Spinal cord (tissue), 10 donors: ENCODE results near the gene PROZ. TPM values are rescaled to one million over a fixed set of nuclear protein-coding genes. Genes with fewer than 3 reads are reported as not detected.

Experiments used
- DNase-seq, 6 donors: peaks; one replicate each; pipeline versions ENCODE4 v3.0.0 to v3.0.0-alpha.2; 2013 to 2015; ENCODE audit warnings: low spot score in 6 of 6, low read depth in 4 of 6
- H3K27ac ChIP-seq: one replicate; pipeline ENCODE4 v1.5.1; 2013; ENCODE audit warnings: low read depth, low read length, control low read depth
- H3K27me3 ChIP-seq: one replicate; pipeline ENCODE4 v1.6.1; 2013; ENCODE audit warnings: low read length; ENCODE audit not compliant: control insufficient read depth, insufficient read depth
- H3K36me3 ChIP-seq: one replicate; pipeline ENCODE4 v1.6.1; 2013; ENCODE audit warnings: low read length; ENCODE audit not compliant: control insufficient read depth, insufficient read depth
- H3K4me1 ChIP-seq: one replicate; pipeline ENCODE4 v1.6.1; 2013; ENCODE audit warnings: low read length; ENCODE audit not compliant: control insufficient read depth, insufficient read depth
- H3K4me3 ChIP-seq: one replicate; pipeline ENCODE4 v1.5.1; 2013; ENCODE audit warnings: low read depth, low read length, control low read depth
- H3K9me3 ChIP-seq: one replicate; pipeline ENCODE4 v1.6.1; 2013; ENCODE audit warnings: low read length; ENCODE audit not compliant: control insufficient read depth, insufficient read depth
- WGBS: methylation state at CpG from one replicate; pipeline ENCODE4 v1.1.5; 2013; ENCODE audit warnings: missing lambda C conversion rate; ENCODE audit not compliant: insufficient coverage; 5-methylcytosine and 5-hydroxymethylcytosine counted together
- polyA plus RNA-seq, 2 donors: library from polyadenylated mRNA; unstranded; fragments of 120-200 nt; gene quantifications; one replicate each; pipeline ENCODE4 v1.2.1, GENCODE V29; 2013; ENCODE audit not compliant: insufficient read length in 2 of 2
- total RNA-seq, 2 donors: library from RNA; depleted of rRNA in 1 of 2; stranded (reverse); fragments of 120-200 nt in 1 of 2; fragments of >200 nt in 1 of 2; gene quantifications; one replicate each; pipeline versions ENCODE4 v1.2.3 to v1.2.4, GENCODE V29; 2013 to 2014
- donor health status: healthy.

The PROZ gene
- total and polyA plus RNA-seq, 4 donors = 0.17 to 0.39 TPM; not detected in 2

DNA sequence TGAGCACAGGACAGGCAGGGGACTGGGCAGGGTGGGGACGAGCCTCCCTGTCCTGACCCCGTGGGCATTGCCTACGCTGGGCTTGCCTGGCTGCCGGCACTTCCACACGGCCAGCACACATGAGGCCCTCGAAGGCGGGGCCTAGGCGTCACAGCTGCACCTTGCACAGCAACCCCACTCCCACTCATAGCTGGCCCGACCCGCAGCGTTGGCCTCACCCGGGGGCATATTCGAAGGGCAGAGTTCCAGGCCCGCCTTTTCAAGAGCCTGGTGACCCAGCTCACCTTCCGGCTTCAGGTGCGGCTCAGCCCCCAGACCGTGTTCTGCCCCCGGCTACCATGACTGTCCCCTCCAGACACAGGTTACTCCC, 16.9 kb upstream of the PROZ start:
- WGBS = 95% methylated on average over 18 of the region's 18 CpGs
- H3K4me3 ChIP-seq = no peak overlapping the region
- no peak for DNase-seq
- H3K4me1 ChIP-seq = no peaks in the 10 kb centered on the region
- no peaks in the 10 kb centered on the region for H3K27me3 ChIP-seq
- H3K36me3 ChIP-seq = peaks cover 7% of the 10 kb centered on the region
- H3K9me3 ChIP-seq = no peaks in the 10 kb centered on the region
- no peak overlapping the region for H3K27ac ChIP-seq

DNA sequence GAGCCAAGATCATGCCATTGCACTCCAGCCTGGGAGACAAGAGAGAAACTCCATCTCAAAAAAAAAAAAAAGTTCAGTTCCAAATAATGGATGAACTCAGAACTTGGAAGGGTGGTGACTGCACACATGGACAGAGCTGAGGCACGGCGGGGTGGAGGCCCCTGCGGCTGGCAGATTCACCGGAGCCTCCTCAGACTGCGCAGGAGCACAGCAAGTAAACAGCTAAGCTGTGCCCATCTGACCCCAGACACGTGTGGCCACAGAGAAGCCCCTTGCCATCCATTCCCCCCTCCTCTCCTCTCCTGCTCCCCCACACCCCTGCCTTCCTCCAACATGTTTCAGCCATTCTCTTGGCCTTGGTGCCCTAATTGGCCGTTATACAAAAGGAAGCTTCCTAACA, 15.6 kb upstream of the PROZ start:
- no peak overlapping the region for H3K4me3 ChIP-seq
- H3K36me3 ChIP-seq = peaks cover 7% of the 10 kb centered on the region
- 75% methylated on average over 6 of the region's 7 CpGs for WGBS
- H3K27me3 ChIP-seq = no peaks in the 10 kb centered on the region
- no peak for DNase-seq
- H3K9me3 ChIP-seq = no peaks in the 10 kb centered on the region
- H3K4me1 ChIP-seq = no peaks in the 10 kb centered on the region
- no peak overlapping the region for H3K27ac ChIP-seq

DNA sequence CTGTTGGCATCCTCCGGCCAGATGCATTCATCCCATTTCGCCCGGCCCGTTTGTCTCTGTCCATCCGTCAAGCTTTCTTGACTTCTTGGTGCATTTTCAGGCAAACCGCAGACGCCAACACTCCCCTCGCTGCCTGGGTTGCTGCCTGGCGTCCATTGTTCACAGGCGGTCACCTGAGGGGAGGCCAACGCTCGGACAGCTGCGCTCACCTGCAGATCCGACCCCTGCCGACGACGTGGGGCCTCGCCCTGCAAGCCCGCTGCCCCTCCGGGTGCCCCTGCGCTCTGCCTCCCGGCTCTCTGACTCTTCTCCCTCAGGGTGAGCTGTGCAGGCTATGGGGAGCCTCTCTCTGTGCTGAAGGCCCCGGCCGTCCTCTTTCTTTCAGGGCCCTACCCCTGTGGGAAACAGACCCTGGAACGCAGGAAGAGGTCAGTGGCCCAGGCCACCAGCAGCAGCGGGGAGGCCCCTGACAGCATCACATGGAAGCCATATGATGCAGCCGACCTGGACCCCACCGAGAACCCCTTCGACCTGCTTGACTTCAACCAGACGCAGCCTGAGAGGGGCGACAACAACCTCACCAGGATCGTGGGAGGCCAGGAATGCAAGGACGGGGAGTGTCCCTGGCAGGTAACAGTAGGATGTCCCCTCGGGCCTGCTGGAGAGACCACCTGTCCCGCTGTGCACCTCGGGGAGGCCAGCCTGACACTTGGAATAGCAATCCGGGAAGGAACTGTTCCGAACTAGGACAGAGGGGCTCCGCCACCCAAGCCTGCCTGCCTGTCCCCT, 14.8 kb upstream of the PROZ start:
- Histone ChIP-seq H3K4me1 (no peaks in the 10 kb centered on the region), H3K9me3 (no peaks in the 10 kb centered on the region), H3K4me3 (no peak overlapping the region), H3K36me3 (peaks cover 7% of the 10 kb centered on the region), H3K27ac (no peak overlapping the region), H3K27me3 (no peaks in the 10 kb centered on the region)
- WGBS = 74% methylated on average over 39 of the region's 39 CpGs
- no peak for DNase-seq

DNA sequence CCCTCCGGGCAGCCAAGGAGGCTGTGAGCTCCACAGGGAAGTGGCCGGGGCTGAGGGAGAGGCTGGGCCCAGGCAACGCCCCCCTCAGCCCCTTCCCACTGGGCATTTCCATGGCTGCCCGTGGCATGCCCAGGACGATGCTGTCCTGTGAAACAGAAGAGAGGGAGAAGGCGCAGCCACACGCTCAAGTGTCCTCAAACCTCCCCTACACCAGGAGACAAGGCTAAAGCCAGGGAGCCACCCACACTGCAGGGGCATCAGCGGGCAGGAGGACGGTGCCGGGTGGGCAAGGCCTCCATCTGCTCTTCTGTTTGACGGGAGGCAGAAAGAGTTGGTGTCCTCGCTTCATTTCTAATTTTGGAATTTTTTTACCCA, 14.2 kb upstream of the PROZ start:
- H3K36me3 ChIP-seq = peaks cover 7% of the 10 kb centered on the region
- DNase-seq = no peak
- no peaks in the 10 kb centered on the region for H3K27me3 ChIP-seq
- no peaks in the 10 kb centered on the region for H3K4me1 ChIP-seq
- 53% methylated on average over 3 of the region's 12 CpGs for WGBS
- no peaks in the 10 kb centered on the region for H3K9me3 ChIP-seq
- H3K27ac ChIP-seq = no peak overlapping the region
- H3K4me3 ChIP-seq = no peak overlapping the region

DNA sequence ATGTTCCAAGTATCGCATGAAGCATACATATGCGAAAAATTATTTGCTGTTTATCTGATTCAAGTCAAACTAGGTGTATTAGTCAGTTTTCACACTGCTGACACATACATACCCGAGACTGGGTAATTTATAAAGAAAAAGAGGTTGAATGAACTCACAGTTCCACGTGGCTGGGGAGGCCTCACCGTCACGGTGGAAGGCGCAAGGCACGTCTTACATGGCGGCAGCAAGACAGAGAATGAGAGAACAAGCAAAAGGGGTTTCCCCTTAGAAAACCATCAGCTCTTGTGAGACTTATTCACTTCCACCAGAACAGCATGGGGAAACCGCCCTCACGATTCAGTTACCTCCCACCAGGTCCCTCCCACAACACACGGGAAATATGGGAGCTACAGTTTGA, 13.0 kb upstream of the PROZ start:
- 80% methylated on average over 6 of the region's 12 CpGs for WGBS
- no peaks in the 10 kb centered on the region for H3K9me3 ChIP-seq
- peaks cover 14% of the 10 kb centered on the region for H3K36me3 ChIP-seq
- no peak overlapping the region for H3K4me3 ChIP-seq
- H3K27ac ChIP-seq = no peak overlapping the region
- no peaks in the 10 kb centered on the region for H3K27me3 ChIP-seq
- no peak for DNase-seq
- no peaks in the 10 kb centered on the region for H3K4me1 ChIP-seq

DNA sequence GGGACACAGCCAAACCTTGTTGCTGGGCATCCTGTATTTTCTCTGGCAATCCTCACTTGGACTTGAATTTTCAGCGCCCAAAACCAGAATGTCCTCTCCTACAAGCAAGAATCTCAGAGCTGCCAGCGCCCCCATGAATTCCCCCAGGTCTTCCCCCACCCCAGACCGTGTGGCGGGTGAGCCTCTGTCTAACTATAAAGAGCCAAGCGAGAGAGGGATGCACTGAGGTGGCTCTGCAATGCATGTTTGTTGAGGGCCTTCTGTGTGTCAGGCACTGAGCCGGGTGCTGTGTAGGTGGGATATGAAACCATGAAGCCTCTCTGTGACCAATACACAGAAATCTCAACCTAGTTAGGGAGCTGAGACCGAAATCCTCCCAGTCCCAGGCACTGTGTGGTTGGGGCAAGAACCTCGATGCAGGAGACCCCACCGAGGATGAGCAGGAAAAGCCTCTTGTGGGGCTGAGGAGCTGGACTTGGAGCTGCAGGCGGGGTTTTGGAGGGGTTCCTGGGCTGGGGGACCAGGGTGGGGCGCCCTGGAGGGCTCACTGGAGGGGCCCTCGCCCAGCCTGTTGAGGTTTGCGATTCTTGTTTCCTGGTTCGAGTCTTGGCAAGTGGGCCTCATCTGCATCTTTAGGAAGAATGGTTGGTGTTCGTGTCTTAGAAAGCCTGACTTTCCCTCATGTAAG, 12.4 kb upstream of the PROZ start:
- Histone ChIP-seq H3K4me3 (no peak overlapping the region), H3K36me3 (peaks cover 12% of the 10 kb centered on the region), H3K4me1 (no peaks in the 10 kb centered on the region), H3K27me3 (no peaks in the 10 kb centered on the region), H3K27ac (no peak overlapping the region), H3K9me3 (no peaks in the 10 kb centered on the region)
- 94% methylated on average over 8 of the region's 15 CpGs for WGBS
- no peak for DNase-seq

DNA sequence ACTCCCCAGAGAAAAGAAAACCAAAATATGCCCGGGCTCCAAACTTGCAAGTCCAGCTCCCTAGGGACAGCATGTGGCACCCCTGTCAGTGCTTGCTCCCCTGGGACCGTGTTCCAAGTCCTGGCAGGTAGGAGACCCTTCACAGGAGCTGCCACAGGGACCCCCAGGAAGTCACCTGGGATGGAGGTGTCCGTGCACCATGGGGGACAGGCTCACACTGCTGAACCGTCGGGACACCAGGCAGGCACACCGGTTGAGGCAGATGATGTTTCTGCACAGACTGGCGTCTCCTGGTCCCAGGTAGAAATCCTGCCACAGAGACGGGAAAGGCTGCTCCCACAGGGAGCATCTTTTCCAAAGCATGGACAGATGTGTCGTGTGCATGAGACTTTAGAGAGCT, 11.7 kb upstream of the PROZ start:
- DNase-seq = no peak
- Histone ChIP-seq H3K4me3 (no peak overlapping the region), H3K4me1 (peaks cover 3% of the 10 kb centered on the region), H3K36me3 (peaks cover 7% of the 10 kb centered on the region), H3K27me3 (no peaks in the 10 kb centered on the region), H3K27ac (no peak overlapping the region), H3K9me3 (no peaks in the 10 kb centered on the region)
- 79% methylated on average over 9 of the region's 9 CpGs for WGBS

DNA sequence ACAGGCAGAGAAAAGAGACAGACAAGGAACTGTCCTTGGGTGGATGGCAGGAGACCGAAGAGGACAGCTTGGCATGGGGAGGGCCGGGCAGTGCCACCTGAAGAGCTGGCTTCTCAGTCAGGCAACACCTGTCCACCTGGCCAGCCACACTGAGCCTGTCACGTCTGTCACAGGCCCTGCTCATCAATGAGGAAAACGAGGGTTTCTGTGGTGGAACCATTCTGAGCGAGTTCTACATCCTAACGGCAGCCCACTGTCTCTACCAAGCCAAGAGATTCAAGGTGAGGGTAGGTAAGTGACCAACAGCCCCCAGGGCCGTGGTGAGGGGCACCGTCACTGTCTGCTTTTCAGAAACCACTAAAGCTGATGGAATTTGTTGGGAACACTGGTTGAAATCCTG, 11.2 kb upstream of the PROZ start:
- Histone ChIP-seq H3K36me3 (peaks cover 7% of the 10 kb centered on the region), H3K9me3 (no peaks in the 10 kb centered on the region), H3K27me3 (peaks cover 4% of the 10 kb centered on the region), H3K27ac (no peak overlapping the region), H3K4me1 (peaks cover 7% of the 10 kb centered on the region), H3K4me3 (no peak overlapping the region)
- DNase-seq = no peak
- WGBS = 83% methylated on average over 5 of the region's 8 CpGs

DNA sequence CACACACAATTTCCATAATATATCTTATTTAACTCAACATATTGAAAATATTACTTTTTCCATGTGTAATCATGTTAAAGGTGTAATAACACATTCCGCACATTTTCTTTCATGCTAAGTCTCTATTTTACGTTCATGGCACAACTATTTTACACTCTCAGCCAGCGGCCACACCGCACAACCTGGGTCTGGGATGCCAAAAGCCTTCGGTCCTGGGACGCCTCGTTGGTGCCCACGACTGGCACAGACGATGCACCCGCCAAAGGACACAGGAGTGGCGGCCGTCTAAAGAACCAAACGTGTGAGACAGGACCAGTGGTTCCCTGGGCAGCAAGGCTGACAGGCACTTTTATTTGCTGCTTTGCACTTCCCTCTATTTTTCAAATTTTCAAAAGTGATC, 10.0 kb upstream of the PROZ start:
- H3K4me3 ChIP-seq = no peak overlapping the region
- no peak overlapping the region for H3K27ac ChIP-seq
- peaks cover 19% of the 10 kb centered on the region for H3K4me1 ChIP-seq
- peaks cover 15% of the 10 kb centered on the region for H3K27me3 ChIP-seq
- H3K36me3 ChIP-seq = peaks cover 7% of the 10 kb centered on the region
- no peaks in the 10 kb centered on the region for H3K9me3 ChIP-seq
- no peak for DNase-seq
- WGBS = 91% methylated on average over 13 of the region's 13 CpGs

DNA sequence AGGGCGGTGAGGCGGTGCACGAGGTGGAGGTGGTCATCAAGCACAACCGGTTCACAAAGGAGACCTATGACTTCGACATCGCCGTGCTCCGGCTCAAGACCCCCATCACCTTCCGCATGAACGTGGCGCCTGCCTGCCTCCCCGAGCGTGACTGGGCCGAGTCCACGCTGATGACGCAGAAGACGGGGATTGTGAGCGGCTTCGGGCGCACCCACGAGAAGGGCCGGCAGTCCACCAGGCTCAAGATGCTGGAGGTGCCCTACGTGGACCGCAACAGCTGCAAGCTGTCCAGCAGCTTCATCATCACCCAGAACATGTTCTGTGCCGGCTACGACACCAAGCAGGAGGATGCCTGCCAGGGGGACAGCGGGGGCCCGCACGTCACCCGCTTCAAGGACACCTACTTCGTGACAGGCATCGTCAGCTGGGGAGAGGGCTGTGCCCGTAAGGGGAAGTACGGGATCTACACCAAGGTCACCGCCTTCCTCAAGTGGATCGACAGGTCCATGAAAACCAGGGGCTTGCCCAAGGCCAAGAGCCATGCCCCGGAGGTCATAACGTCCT, 9.4 kb upstream of the PROZ start:
- Histone ChIP-seq H3K4me1 (peaks cover 22% of the 10 kb centered on the region), H3K9me3 (no peaks in the 10 kb centered on the region), H3K27ac (no peak overlapping the region), H3K27me3 (peaks cover 15% of the 10 kb centered on the region), H3K4me3 (no peak overlapping the region), H3K36me3 (peaks cover 7% of the 10 kb centered on the region)
- no peak for DNase-seq
- WGBS = 94% methylated on average over 38 of the region's 38 CpGs
